GM23338 (cell line): ENCODE data around the gene CIB4. TPM values are rescaled to one million over a fixed set of nuclear protein-coding genes. Genes with fewer than 3 reads are reported as not detected.
A peak's percentile ranks its signal among the peaks of the same experiment; 100 is the strongest.

Experiments
- ATAC-seq: fragments of 200-7000 bp; cut with Tn5 transposase; 3 replicates; pipeline ENCODE4 v1.9.1; 2020
- DNase-seq: peaks from one replicate; pipeline ENCODE4 v3.0.0-alpha.2; 2015; ENCODE audit warnings: low spot score
- H2AFZ ChIP-seq: fragments of 200-600 bp; sonication (generic); 2 replicates; pipeline ENCODE4 v1.8.0; 2016; ENCODE audit warnings: antibody characterized with exemption, mild to moderate bottlenecking, moderate library complexity
- H3F3A ChIP-seq: fragments of 200-600 bp; sonication (generic); replicated peaks from 2 replicates; pipeline ENCODE4 v1.8.0; 2017; ENCODE audit warnings: antibody characterized with exemption, mixed run types, low read depth
- H3K27ac ChIP-seq: fragments of 200-600 bp; sonication (generic); 2 replicates; pipeline ENCODE4 v1.6.1; 2016; ENCODE audit warnings: low read depth
- H3K27me3 ChIP-seq: fragments of 200-600 bp; sonication (generic); 2 replicates; pipeline ENCODE4 v1.8.0; 2016; ENCODE audit warnings: mild to moderate bottlenecking, mixed run types, moderate library complexity; ENCODE audit not compliant: insufficient read depth
- H3K36me3 ChIP-seq: fragments of 200-600 bp; sonication (generic); 2 replicates; pipeline ENCODE4 v1.8.0; 2016; ENCODE audit warnings: mild to moderate bottlenecking; ENCODE audit not compliant: insufficient read depth
- H3K4me1 ChIP-seq: fragments of 200-600 bp; sonication (generic); 2 replicates; pipeline ENCODE4 v1.8.0; 2016; ENCODE audit warnings: mild to moderate bottlenecking, moderate library complexity; ENCODE audit not compliant: insufficient read depth
- H3K4me2 ChIP-seq: fragments of 200-600 bp; sonication (generic); 2 replicates; pipeline ENCODE4 v1.7.1; 2017; ENCODE audit warnings: mixed run types
- H3K4me3 ChIP-seq: fragments of 200-600 bp; sonication (generic); 2 replicates; pipeline ENCODE4 v1.6.1; 2016; ENCODE audit warnings: mixed run types
- H3K79me2 ChIP-seq: fragments of 200-600 bp; sonication (generic); replicated peaks from 2 replicates; pipeline ENCODE4 v1.8.0; 2017; ENCODE audit warnings: mild to moderate bottlenecking; ENCODE audit not compliant: insufficient read depth
- H3K9me2 ChIP-seq: fragments of 200-600 bp; sonication (generic); 2 replicates; pipeline ENCODE4 v1.8.0; 2017; ENCODE audit not compliant: insufficient read depth
- H4K20me1 ChIP-seq: fragments of 200-600 bp; sonication (generic); replicated peaks from 2 replicates; pipeline ENCODE4 v1.8.0; 2017; ENCODE audit warnings: mild to moderate bottlenecking; ENCODE audit not compliant: insufficient read depth
- H3K27ac Mint-ChIP-seq: 2 replicates; pipeline ENCODE4 v1.8.0; 2020; ENCODE audit warnings: inconsistent platforms, mild to moderate bottlenecking, moderate library complexity, mixed read lengths
- H3K27me3 Mint-ChIP-seq: 3 replicates; pipeline ENCODE4 v1.8.0; 2022; ENCODE audit warnings: low read depth, mild to moderate bottlenecking, moderate library complexity, mixed read lengths, inconsistent platforms; ENCODE audit not compliant: insufficient read depth, poor library complexity
- H3K36me3 Mint-ChIP-seq: 3 replicates; pipeline ENCODE4 v1.8.0; 2021; ENCODE audit warnings: low read depth, mild to moderate bottlenecking, inconsistent platforms, moderate library complexity, mixed read lengths
- H3K4me1 Mint-ChIP-seq: 3 replicates; pipeline ENCODE4 v1.8.0; 2020; ENCODE audit warnings: mild to moderate bottlenecking, inconsistent platforms, mixed read lengths
- H3K4me3 Mint-ChIP-seq: 3 replicates; pipeline ENCODE4 v1.8.0; 2021; ENCODE audit warnings: moderate library complexity, mild to moderate bottlenecking, inconsistent platforms, mixed read lengths
- H3K9me3 Mint-ChIP-seq: 3 replicates; pipeline ENCODE4 v1.8.0; 2020; ENCODE audit warnings: moderate library complexity, mild to moderate bottlenecking, inconsistent platforms, mixed read lengths
- CTCF ChIP-seq, 2 experiments: fragments of 200-600 bp in 1 of 2; sonication (generic) in 1 of 2; conservative IDR thresholded peaks; 2 replicates each; pipeline versions ENCODE4 v1.5.1 to v1.6.1; 2016 to 2017; ENCODE audit warnings: antibody characterized with exemption in 2 of 2, low read depth in 2 of 2, mild to moderate bottlenecking in 2 of 2, moderate library complexity in 1 of 2
- EZH2phosphoT487 ChIP-seq: fragments of 200-600 bp; sonication (generic); IDR thresholded peaks from one replicate; pipeline ENCODE4 v1.8.1; 2018; ENCODE audit warnings: antibody characterized with exemption; ENCODE audit not compliant: unreplicated experiment
- POLR2AphosphoS5 ChIP-seq: IDR thresholded peaks from 2 replicates; pipeline ENCODE4 v1.6.1; 2016; ENCODE audit warnings: antibody characterized with exemption, low read depth
- REST ChIP-seq: IDR thresholded peaks from one replicate; pipeline ENCODE4 v1.6.1; 2018; ENCODE audit warnings: antibody characterized with exemption; ENCODE audit not compliant: unreplicated experiment
- STAT1 ChIP-seq: IDR thresholded peaks from one replicate; pipeline ENCODE4 v1.6.1; 2016; ENCODE audit warnings: antibody characterized with exemption; ENCODE audit not compliant: unreplicated experiment
- ZNF331 ChIP-seq: fragments of 250-450 bp; sonication (Bioruptor Pico); IDR thresholded peaks from 2 replicates; pipeline ENCODE4 v1.5.0; 2020; ENCODE audit warnings: low read depth, mild to moderate bottlenecking, moderate library complexity
- ZNF462 ChIP-seq: fragments of 250-450 bp; sonication (Bioruptor Pico); IDR thresholded peaks from 2 replicates; pipeline ENCODE4 v1.5.0; 2020; ENCODE audit warnings: mild to moderate bottlenecking, moderate library complexity
- polyA plus RNA-seq: library from polyadenylated mRNA; unstranded; fragments of >200 nt; fragmentation: Nextera tagmentation; extraction: Ambion mirVana; gene quantifications from 2 replicates; pipeline ENCODE4 v1.2.1, GENCODE V29; 2016
- total RNA-seq: library from RNA; depleted of rRNA; stranded (reverse); fragments of >200 nt; shearing (Covaris generic); gene quantifications from 2 replicates; pipeline ENCODE4 v1.2.3, GENCODE V29; 2014

Gene CIB4
- total and polyA plus RNA-seq, 2 experiments from 2014 or later = not detected

- H3K4me1 Mint-ChIP-seq = peaks cover 22% of the 10 kb centered on the region
- Histone ChIP-seq H3K27me3 (no peaks in the 10 kb centered on the region), H3K9me2 (no peaks in the 10 kb centered on the region), H3K4me1 (peaks cover 7% of the 10 kb centered on the region; the same call in 1 of the 2 replicates), H3K4me2 (no peak overlapping the region), H3K79me2 (no peaks in the 10 kb centered on the region), H4K20me1 (no peaks in the 10 kb centered on the region), H3F3A (no peaks in the 10 kb centered on the region), H3K36me3 (no peaks in the 10 kb centered on the region), H3K4me3 (no peak overlapping the region), H3K27ac (no peak overlapping the region), H2AFZ (peak overlapping the region; percentile 83)
- DNase-seq (peak; percentile 46), ATAC-seq (peak; percentile 89)
- H3K9me3 Mint-ChIP-seq = no peaks in the 10 kb centered on the region
- TF ChIP-seq CTCF (conservative IDR thresholded peaks at IDR 0.05; ENCODE audit: low read depth in 2 of 2) (no peak), ZNF462 (CRISPR knock-in tag) (no peak)
- H3K36me3 Mint-ChIP-seq = no peaks in the 10 kb centered on the region
- no peak overlapping the region for H3K4me3 Mint-ChIP-seq
- no peak overlapping the region for H3K27ac Mint-ChIP-seq
- peaks cover 7% of the 10 kb centered on the region for H3K27me3 Mint-ChIP-seq
Observed at GRCh38 chr2:26640331-26640745, 828 bp downstream of the CIB4 start.

- H3K9me2 ChIP-seq = no peaks in the 10 kb centered on the region
- H3K27ac ChIP-seq = no peak overlapping the region
- H3F3A ChIP-seq = no peaks in the 10 kb centered on the region
- peaks cover 19% of the 10 kb centered on the region for H3K4me1 Mint-ChIP-seq
- H3K9me3 Mint-ChIP-seq = no peaks in the 10 kb centered on the region
- DNase-seq (no peak), ATAC-seq (peak; percentile 24; the same call in 2 of the 3 replicates)
- H3K4me1 ChIP-seq = peaks cover 7% of the 10 kb centered on the region; the same call in 1 of the 2 replicates
- no peak overlapping the region; the same call in 1 of the 2 replicates for H2AFZ ChIP-seq
- H3K27me3 ChIP-seq = no peaks in the 10 kb centered on the region
- H3K4me3 ChIP-seq = no peak overlapping the region
- H3K27me3 Mint-ChIP-seq = peaks cover 6% of the 10 kb centered on the region
- no peaks in the 10 kb centered on the region for H3K36me3 ChIP-seq
- no peaks in the 10 kb centered on the region for H3K79me2 ChIP-seq
- no peaks in the 10 kb centered on the region for H4K20me1 ChIP-seq
- no peaks in the 10 kb centered on the region for H3K36me3 Mint-ChIP-seq
- H3K27ac Mint-ChIP-seq = no peak overlapping the region
- no peak overlapping the region for H3K4me3 Mint-ChIP-seq
- no peak overlapping the region for H3K4me2 ChIP-seq
- TF ChIP-seq POLR2AphosphoS5 = no peak
- no peak for TF ChIP-seq REST
- no peak for TF ChIP-seq ZNF331 (CRISPR knock-in tag)
- no peak for TF ChIP-seq STAT1
- no peak for TF ChIP-seq EZH2phosphoT487
- no peak for TF ChIP-seq CTCF (conservative IDR thresholded peaks at IDR 0.05; ENCODE audit: low read depth in 2 of 2)
Observed at GRCh38 chr2:26639685-26640243, 1.4 kb downstream of the CIB4 start.
